GM21447 (cell line): Measurements from ENCODE around the gene HAO1.
"Not testable (repeated sequence)": the region's sequence is repeated elsewhere in the genome, so short reads cannot be mapped to it uniquely, and the experiment has no call there.

Experiments used
- ATAC-seq: cut with Tn5 transposase; IDR thresholded peaks from one replicate; pipeline ENCODE4 v1.9.1; 2021; ENCODE audit not compliant: unreplicated experiment

HAO1 gene

DNA sequence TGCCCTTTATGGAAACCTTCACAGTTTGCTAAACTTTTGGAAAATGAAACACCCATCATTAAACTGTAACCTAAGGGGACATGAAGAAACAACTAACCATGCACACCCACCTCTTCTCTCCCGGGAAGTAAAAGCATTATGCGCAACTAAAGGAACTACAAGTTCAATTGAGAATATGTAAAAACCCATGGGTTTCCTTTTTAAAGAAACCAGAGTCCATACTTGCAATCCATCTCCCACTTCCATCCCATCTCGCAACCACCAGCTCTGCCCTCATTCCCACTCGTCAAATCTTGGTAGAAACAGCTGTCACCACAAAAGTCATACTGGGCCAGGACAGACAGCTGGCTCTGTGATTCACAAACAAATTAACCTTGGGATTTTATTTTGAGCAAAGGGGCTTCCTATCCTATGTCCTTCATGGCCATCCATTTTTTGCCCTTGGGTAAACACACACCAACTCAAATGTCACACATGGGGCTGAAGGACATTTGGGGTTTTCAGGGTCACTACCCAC, 81.5 kb downstream of the HAO1 start:
- no peak for ATAC-seq

DNA sequence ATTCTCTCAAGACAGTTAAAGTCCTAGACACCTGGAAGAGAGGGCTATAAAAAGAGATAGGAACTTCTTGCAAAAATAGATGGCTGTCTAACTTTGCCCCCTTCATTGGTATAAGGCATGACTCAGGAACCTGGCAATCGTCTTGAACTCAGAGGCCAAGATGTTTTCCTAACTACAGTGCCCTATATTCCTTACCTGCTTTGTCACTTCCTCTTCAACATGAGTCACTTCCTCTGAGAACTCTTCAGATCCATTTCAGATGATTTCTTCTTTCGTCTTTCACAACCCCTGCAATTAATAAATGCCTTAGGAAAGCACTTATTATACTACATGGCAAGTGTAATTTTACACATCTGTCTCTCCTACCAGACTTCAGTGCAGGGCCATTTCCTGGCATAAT, 83.5 kb downstream of the HAO1 start:
- ATAC-seq, result no peak

DNA sequence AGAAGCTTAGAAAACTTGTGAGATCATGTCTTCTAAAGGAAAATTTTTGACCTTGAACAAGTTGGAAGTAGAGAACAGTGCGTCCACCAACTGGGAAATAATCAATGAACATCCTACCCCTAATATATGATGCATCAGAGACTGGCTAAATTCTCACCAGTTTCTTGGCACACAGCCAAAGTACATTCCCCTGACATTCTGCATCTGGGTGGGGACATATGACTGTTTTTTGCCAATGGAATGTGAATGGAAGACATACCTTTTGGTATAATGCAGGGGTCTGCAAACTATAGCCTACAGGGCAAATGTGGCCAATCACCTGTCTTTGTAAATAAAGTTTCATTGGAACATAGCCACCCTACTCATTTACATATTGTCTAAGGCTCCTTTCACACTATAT, 84.7 kb downstream of the HAO1 start:
- no peak for ATAC-seq

DNA sequence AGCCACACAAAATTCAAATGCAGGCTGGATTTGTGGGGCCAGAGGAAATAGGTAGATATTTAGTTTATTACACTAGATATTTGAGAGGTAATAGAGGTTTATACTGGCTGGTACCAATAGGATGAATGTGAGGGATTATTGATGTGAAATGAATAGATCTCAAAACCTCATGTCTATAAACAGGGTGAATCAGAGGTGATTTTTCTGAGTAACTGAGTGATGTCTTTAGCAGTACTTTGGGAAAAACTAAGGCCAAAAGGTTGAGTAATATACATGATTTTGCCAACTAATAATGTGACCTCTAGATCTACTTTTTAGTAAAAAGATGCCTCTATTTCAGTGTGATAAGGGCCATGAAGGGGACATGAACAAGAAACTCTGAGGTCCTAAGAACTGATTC, 86.8 kb downstream of the HAO1 start:
- ATAC-seq, result no peak

DNA sequence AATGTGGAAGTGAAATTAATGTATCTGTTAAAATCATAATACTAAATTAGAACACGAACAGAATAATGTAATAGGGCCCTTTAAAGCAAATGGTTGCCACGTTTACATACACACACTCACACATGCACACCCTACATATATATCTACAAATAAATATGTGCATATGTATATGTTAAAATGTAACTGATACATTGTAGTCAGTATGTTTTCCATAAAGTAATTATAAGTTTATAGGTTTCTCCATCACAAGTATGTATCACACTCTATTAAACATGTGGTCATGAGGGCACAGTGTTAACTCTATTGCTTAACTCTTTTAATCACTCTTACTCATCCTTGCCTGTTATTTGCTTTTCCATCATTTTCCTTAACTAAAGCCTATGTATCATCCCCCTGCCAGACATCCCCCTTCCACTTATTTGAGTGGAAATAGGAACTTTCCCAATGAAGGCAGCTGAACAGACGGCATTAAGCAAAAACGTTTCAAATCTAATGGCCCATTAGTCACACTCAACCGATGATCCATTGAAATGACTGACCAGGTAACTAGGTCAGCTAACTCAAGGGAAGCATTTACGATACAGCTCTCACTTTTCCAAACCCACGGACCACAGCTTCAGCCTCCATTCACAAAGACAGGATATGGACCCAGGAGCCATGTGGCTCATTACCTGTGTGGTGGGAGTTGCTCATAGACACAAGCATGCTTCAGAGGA, 89.3 kb downstream of the HAO1 start:
- ATAC-seq, result no peak

DNA sequence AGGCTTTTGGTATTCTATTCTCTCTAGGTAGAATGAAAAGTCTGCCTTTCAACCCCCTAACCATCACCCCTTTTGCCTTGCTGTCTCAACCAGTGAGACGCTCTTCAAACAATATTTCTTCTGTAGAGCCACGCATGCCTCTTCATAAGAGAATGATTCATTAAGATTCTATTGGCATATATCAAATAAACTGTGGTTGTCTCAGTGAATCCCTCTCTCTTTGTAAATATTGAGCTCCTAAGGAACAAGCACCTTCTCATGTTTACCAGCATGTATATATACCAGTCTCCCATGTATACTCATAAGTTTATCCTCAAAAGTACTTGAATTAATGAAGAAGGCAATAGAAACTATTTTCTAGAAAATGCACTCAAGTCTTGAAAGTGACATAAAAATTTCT, 90.6 kb downstream of the HAO1 start:
- ATAC-seq, result no peak

DNA sequence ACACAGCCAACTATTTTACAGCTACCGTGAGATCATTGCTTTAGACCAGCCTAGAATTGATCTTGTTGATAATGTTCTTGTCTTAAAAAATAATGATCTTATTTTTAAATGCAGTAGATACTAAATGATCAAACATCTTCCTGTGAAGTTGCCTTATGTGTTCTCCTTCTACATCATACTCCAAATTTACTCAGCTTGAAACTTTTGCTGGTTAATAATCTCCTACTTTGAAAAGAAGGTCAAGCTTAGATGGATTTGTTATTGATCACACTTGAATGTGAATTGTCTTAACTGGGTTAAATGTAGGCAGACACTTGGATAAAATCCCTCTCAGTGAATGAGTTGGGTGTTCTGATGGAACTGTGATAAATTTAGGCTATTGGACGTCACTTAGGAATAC, 91.9 kb downstream of the HAO1 start:
- no peak for ATAC-seq

DNA sequence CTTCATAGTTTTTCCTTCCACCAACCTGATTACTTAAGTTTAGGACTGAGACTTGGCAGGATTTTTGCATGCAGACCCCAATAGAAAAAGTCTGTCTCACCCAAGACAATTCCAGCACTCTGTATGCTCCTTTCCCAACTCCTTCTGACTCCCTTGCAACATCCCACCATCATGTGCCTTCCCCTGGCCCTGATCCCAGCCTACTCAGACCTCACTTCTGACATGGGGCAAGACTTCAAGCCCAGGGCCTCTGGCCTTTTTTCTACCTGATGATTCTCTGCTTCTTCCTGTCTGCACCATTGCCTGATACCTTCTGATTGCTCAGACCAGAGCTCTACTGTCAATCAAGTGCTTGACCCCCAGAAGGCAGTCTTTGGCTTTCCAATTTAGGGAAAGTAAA, 96.6 kb downstream of the HAO1 start:
- ATAC-seq, result no peak

DNA sequence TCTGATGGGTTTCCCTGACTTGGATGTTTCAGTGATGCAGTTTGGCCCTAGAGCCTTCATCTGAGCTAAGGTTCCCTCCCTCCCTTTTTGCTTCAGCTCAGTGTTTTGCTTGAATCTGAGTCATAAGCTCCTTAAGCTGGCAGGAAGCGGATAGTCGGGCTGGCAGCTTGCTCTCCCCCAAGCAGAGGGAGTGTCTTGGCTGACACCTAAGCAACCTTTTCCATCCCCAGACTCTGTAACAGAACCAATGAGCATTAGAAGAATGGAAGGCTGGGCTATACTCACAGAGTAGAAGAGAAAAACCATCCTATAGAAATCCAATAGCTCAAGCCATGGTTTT, 98.3 kb downstream of the HAO1 start:
- ATAC-seq, result no peak

DNA sequence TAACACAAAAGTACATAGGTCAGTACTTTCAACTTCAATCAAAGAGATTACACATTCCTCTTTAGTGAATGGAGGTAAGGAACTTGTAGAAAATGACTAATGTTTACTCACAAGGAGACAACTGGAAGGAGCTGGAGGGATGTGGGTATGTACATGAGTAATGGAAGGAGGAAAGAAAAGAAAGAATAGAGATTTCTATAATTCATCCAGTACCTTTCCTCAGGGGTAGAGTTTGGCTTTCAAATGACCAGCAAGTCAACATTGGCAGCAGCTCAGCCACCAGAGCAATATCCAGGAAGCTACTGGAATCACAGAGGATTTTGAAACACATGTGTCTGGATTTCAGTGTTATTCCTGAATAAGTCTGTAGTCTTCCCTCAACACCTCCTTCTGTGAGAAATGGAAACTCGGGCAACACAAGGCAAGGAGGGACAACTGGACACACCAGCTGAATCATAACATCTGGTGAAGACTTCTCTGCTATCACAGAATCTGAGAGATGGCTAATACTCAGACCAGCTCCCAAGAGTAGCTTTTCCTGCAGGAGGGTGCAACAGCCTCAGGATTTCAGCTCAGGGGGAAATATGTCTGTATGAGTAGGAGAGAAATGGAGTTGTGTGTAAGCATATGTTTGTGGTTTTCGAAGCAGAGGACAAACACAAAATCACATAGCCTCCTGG, 98.8 kb downstream of the HAO1 start:
- no peak for ATAC-seq

DNA sequence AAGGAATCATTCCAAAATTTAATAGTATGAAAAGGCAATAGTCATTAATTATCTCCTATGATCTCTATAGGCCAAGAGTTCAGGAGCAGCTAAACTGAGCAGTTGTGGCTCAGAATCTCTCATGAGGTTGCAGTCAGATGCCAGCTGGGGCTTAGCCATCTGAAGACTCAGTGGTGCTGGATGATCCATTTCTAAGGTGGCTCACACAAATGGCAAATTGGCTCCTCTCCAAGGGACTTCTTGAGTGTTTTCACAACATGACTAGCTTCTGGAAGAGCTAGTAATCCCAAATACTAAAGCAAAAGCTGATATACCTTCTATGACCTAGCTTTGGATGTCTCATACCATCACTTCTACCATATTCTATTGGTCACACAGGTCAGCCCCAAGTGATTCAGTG, 104.2 kb downstream of the HAO1 start:
- ATAC-seq, result no peak

DNA sequence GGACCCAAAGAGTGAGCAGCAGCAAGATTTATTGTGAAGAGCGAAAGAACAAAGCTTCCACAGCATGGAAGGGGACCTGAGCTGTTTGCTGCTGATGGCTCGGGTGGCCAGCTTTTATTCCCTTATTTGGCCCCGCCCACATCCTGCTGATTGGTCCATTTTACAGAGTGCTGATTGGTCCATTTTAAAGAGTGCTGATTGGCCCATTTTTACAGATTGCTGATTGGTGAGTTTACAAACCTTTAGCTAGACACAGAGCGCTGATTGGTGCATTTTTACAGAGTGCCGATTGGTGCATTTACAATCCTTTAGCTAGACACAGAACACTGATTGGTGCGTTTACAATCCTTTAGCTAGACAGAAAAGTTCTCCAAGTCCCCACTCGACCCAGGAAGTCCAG, 105.8 kb downstream of the HAO1 start:
- not testable (repeated sequence) for ATAC-seq
